Liver (tissue), 9 donors: ENCODE data around the gene JAK1. TPM values are rescaled to one million over a fixed set of nuclear protein-coding genes. Genes with fewer than 3 reads are reported as not detected.
A peak's percentile ranks its signal among the peaks of the same experiment; 100 is the strongest.

Source experiments
- DNase-seq: peaks from one replicate; pipeline ENCODE4 v3.0.0-alpha.2; 2017; ENCODE audit warnings: low spot score
- H3K27ac ChIP-seq, 2 donors: one replicate each; pipeline ENCODE4 v1.7.0; 2013; ENCODE audit warnings: inconsistent platforms in 2 of 2, low read length in 2 of 2, control low read depth in 1 of 2, low read depth in 1 of 2, mild to moderate bottlenecking in 1 of 2
- H3K27me3 ChIP-seq, 4 donors: one replicate each; pipeline versions ENCODE4 v1.6.1 to v1.7.0; 2013; ENCODE audit warnings: low read length in 3 of 4, inconsistent platforms in 1 of 4, mild to moderate bottlenecking in 1 of 4, moderate library complexity in 1 of 4; ENCODE audit not compliant: control insufficient read depth in 4 of 4, insufficient read depth in 4 of 4
- H3K36me3 ChIP-seq, 4 donors: one replicate each; pipeline versions ENCODE4 v1.6.1 to v1.7.0; 2013; ENCODE audit warnings: low read length in 3 of 4, mild to moderate bottlenecking in 3 of 4, low read depth in 1 of 4, moderate library complexity in 1 of 4; ENCODE audit not compliant: control insufficient read depth in 4 of 4, insufficient read depth in 3 of 4
- H3K4me1 ChIP-seq, 4 donors: one replicate each; pipeline versions ENCODE4 v1.6.1 to v1.7.0; 2013; ENCODE audit warnings: low read length in 3 of 4, mild to moderate bottlenecking in 3 of 4, moderate library complexity in 1 of 4; ENCODE audit not compliant: control insufficient read depth in 4 of 4, insufficient read depth in 4 of 4
- H3K4me3 ChIP-seq, 3 donors: one replicate each; pipeline versions ENCODE4 v1.6.1 to v1.7.0; 2013; ENCODE audit warnings: low read length in 3 of 3, control low read depth in 1 of 3, low read depth in 1 of 3, mild to moderate bottlenecking in 1 of 3
- H3K9ac ChIP-seq, 2 donors: one replicate each; pipeline ENCODE4 v1.7.0; 2013; ENCODE audit warnings: low read length in 2 of 2, mild to moderate bottlenecking in 2 of 2, moderate library complexity in 2 of 2, control low read depth in 1 of 2, low read depth in 1 of 2
- H3K9me3 ChIP-seq, 4 donors: one replicate each; pipeline versions ENCODE4 v1.6.1 to v1.7.0; 2013; ENCODE audit warnings: low read length in 3 of 4; ENCODE audit not compliant: control insufficient read depth in 4 of 4
- ATF3 ChIP-seq: IDR thresholded peaks from 2 replicates; pipeline ENCODE4 v1.6.1; 2016; ENCODE audit warnings: antibody characterized with exemption
- CTCF ChIP-seq: fragments of 150-350 bp; IDR thresholded peaks from 2 replicates; pipeline ENCODE4 v1.5.1; 2017; ENCODE audit warnings: improper control_type of control experiment, low read depth, low read length; ENCODE audit not compliant: missing input control
- EGR1 ChIP-seq, 2 donors: IDR thresholded peaks; 2 replicates each; pipeline ENCODE4 v1.6.1; 2016 to 2018; ENCODE audit warnings: antibody characterized with exemption in 2 of 2, low read depth in 2 of 2
- FOXA1 ChIP-seq: IDR thresholded peaks from 2 replicates; pipeline ENCODE4 v1.6.1; 2016; ENCODE audit warnings: antibody characterized with exemption
- FOXA2 ChIP-seq: IDR thresholded peaks from 2 replicates; pipeline ENCODE4 v1.6.1; 2016; ENCODE audit warnings: antibody characterized with exemption
- GABPA ChIP-seq, 2 donors: IDR thresholded peaks in 1 of 2; conservative IDR thresholded peaks in 1 of 2; 2 replicates each; pipeline ENCODE4 v1.6.1; 2016; ENCODE audit warnings: antibody characterized with exemption in 2 of 2, mild to moderate bottlenecking in 1 of 2, moderate library complexity in 1 of 2
- HNF4A ChIP-seq, 2 donors: conservative IDR thresholded peaks; 2 replicates each; pipeline ENCODE4 v1.6.1; 2016; ENCODE audit warnings: antibody characterized with exemption in 2 of 2, mild to moderate bottlenecking in 2 of 2
- HNF4G ChIP-seq: IDR thresholded peaks from 2 replicates; pipeline ENCODE4 v1.6.1; 2016; ENCODE audit warnings: antibody characterized with exemption
- JUND ChIP-seq, 2 donors: IDR thresholded peaks; 2 replicates each; pipeline ENCODE4 v1.6.1; 2016; ENCODE audit warnings: antibody characterized with exemption in 2 of 2
- MAX ChIP-seq: IDR thresholded peaks from 2 replicates; pipeline ENCODE4 v1.6.1; 2016; ENCODE audit warnings: antibody characterized with exemption
- NR2F2 ChIP-seq: IDR thresholded peaks from 2 replicates; pipeline ENCODE4 v1.6.1; 2016; ENCODE audit warnings: antibody characterized with exemption
- RAD21 ChIP-seq, 2 donors: IDR thresholded peaks; 2 replicates each; pipeline ENCODE4 v1.6.1; 2016; ENCODE audit warnings: antibody characterized with exemption in 2 of 2, mild to moderate bottlenecking in 2 of 2
- REST ChIP-seq: IDR thresholded peaks from 2 replicates; pipeline ENCODE4 v1.6.1; 2016; ENCODE audit warnings: antibody characterized with exemption, mild to moderate bottlenecking
- RXRA ChIP-seq, 2 donors: IDR thresholded peaks; 2 replicates each; pipeline ENCODE4 v1.6.1; 2017 to 2018; ENCODE audit warnings: antibody characterized with exemption in 2 of 2, mild to moderate bottlenecking in 1 of 2
- SP1 ChIP-seq: IDR thresholded peaks from 2 replicates; pipeline ENCODE4 v1.6.1; 2018; ENCODE audit warnings: antibody characterized with exemption, mild to moderate bottlenecking
- TAF1 ChIP-seq: conservative IDR thresholded peaks from 2 replicates; pipeline ENCODE4 v1.6.1; 2016; ENCODE audit warnings: antibody characterized with exemption, mild to moderate bottlenecking
- YY1 ChIP-seq: IDR thresholded peaks from 2 replicates; pipeline ENCODE4 v1.6.1; 2016; ENCODE audit warnings: antibody characterized with exemption, mild to moderate bottlenecking
- ZBTB33 ChIP-seq: IDR thresholded peaks from 2 replicates; pipeline ENCODE4 v1.6.1; 2016; ENCODE audit warnings: antibody characterized with exemption
- WGBS: extraction: QIAGEN DNeasy Blood & Tissue Kit; methylation state at CpG from one replicate; pipeline ENCODE4 v1.1.7; 2013; 5-methylcytosine and 5-hydroxymethylcytosine counted together
- polyA plus RNA-seq, 2 donors: library from polyadenylated mRNA; stranded (reverse) in 1 of 2; unstranded in 1 of 2; fragments of 200-250 nt in 1 of 2; fragments of >200 nt in 1 of 2; fragmentation: Nextera tagmentation in 1 of 2; extraction: Ambion mirVana in 1 of 2; gene quantifications; one replicate each; pipeline versions ENCODE4 v1.2.1 to v1.2.3, GENCODE V29; 2013 to 2015
- total RNA-seq, 2 donors: library from RNA; depleted of rRNA; stranded (reverse); fragments of >200 nt; gene quantifications; one replicate each; pipeline ENCODE4 v1.2.3, GENCODE V29; 2014
- donor health status: healthy.
- donor health status: healthy.
- donor health status: healthy.
- donor health status: healthy.
- donor health status: healthy.

Gene JAK1
- total and polyA plus RNA-seq, 4 donors, result 24.1 to 68.6 (median 34.5) TPM

GRCh38 chr1:64956010-64956640, 10.2 kb downstream of the JAK1 start:
- no peak for DNase-seq
- H3K36me3 ChIP-seq, result no peaks in the 10 kb centered on the region
- peak overlapping the region; percentile 49 to 74 for H3K27ac ChIP-seq
- TF ChIP-seq HNF4A (conservative IDR thresholded peaks at IDR 0.05), result no peak
- no peak for TF ChIP-seq YY1
- peak; percentile 14 for TF ChIP-seq REST
- TF ChIP-seq SP1, result no peak
- TF ChIP-seq CTCF, result no peak
- no peak for TF ChIP-seq JUND (IDR thresholded peaks at IDR 0.05)
- no peak for TF ChIP-seq FOXA2
- TF ChIP-seq FOXA1, result no peak
- H3K9ac ChIP-seq, result no peak overlapping the region
- H3K4me3 ChIP-seq, result no peak overlapping the region
- WGBS, result 67% methylated on average over 3 of the region's 3 CpGs
- no peaks in the 10 kb centered on the region for H3K9me3 ChIP-seq
- H3K27me3 ChIP-seq, result no peaks in the 10 kb centered on the region
- peaks cover 16 to 59% (median 48%) of the 10 kb centered on the region in 4 donors for H3K4me1 ChIP-seq

GRCh38 chr1:64955097-64956009, 11.0 kb downstream of the JAK1 start:
- Histone ChIP-seq H3K9ac (no peak overlapping the region), H3K27me3 (no peaks in the 10 kb centered on the region), H3K27ac (peak overlapping the region; percentile 32 to 74), H3K4me1 (peaks cover 15 to 56% (median 49%) of the 10 kb centered on the region in 4 donors), H3K36me3 (no peaks in the 10 kb centered on the region), H3K9me3 (no peaks in the 10 kb centered on the region), H3K4me3 (no peak overlapping the region)
- WGBS, result 55% methylated on average over 14 of the region's 14 CpGs
- DNase-seq, result no peak
- TF ChIP-seq CTCF (no peak), EGR1 (IDR thresholded peaks at IDR 0.05; ENCODE audit: low read depth in 2 of 2) (no peak), NR2F2 (no peak), HNF4A (conservative IDR thresholded peaks at IDR 0.05) (peak in 1 of 2 donors; percentile 16), RAD21 (IDR thresholded peaks at IDR 0.05) (peak in 1 of 2 donors; percentile 7), YY1 (no peak), HNF4G (no peak), RXRA (IDR thresholded peaks at IDR 0.05) (peak; percentile 9 to 37), JUND (IDR thresholded peaks at IDR 0.05) (no peak), SP1 (no peak), FOXA2 (no peak), FOXA1 (no peak), ZBTB33 (peak; percentile 16), TAF1 (no peak), ATF3 (no peak), MAX (peak; percentile 22), GABPA (IDR thresholded peaks at IDR 0.05 in 1 of 2, conservative IDR thresholded peaks at IDR 0.05 in 1 of 2) (no peak)
